ENCODE data around the gene GLG1.

Gene GLG1

GRCh38 chr16:74608381-74608780, 1.5 kb upstream of the GLG1 start:
- DNase-seq, result no peak

- no peak for DNase-seq
These were observed 1.0 kb upstream of the GLG1 start for GRCh38 chr16:74607962-74608356.

- peak in 1 of 2 donors; percentile 28 for DNase-seq
These were observed 522 bp upstream of the GLG1 start for GRCh38 chr16:74607310-74607961.

GRCh38 chr16:74605746-74606520, 981 bp downstream of the GLG1 start:
- no peak for DNase-seq

DNA sequence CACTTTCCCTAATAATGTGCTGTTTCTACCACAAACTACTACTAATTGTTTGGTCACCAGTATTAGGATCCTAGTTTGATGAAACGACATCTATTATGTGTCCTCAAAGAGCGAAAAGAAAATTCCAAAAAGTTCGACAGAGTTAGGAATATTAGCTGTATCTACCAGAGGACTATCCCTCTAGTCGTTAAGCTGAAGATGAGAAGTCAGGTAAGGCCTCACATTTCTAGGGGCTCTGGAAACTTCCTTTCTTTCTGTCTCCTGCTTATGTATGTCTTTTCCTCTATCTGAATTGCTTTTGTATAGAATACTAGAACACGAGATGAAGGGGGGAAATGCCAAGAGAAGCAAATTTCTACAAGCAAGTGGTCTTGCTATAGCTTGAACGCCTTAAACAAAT, 1.6 kb downstream of the GLG1 start:
- no peak for DNase-seq

DNA sequence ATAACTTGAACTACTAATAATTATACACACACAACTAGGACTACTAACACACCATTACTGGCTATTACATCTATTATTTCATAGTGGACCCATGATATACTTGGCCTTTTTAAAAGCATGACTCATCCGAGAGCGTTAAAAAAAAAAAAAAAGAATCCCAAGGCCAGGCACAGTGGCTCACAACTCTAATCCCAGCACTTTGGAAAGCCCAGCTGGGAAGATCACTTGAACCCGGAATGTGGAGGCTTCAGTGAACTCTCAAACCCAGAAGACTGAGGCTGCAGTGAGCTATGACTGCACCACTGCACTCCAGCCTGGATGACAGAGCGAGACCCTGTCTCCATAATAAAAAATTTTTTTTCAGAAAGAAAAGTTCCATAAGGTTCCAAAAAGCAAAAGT, 3.1 kb downstream of the GLG1 start:
- DNase-seq, result no peak

GRCh38 chr16:74601126-74601871, 5.6 kb downstream of the GLG1 start:
- no peak for DNase-seq

- no peak for DNase-seq
These were observed 10.3 kb downstream of the GLG1 start for GRCh38 chr16:74596586-74596985.

DNA sequence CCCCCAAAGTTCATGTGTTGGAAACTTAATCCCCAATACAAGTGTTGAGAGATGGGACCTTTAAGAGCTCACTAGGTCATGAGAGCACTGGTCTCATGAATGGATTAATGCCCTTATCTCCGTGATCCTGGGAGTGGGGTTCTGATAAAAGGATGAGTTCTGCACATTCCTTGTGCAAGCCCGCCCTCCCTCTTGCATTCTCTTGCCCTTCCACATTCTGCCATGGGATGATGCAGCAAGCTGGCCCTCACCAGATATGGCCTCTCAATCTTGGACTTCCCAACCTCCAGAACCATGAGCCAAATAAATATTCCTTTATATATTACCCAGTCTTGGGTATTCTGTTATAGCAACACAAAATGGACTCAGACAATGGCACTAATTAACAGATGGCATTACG, 14.1 kb downstream of the GLG1 start:
- DNase-seq, result no peak

DNA sequence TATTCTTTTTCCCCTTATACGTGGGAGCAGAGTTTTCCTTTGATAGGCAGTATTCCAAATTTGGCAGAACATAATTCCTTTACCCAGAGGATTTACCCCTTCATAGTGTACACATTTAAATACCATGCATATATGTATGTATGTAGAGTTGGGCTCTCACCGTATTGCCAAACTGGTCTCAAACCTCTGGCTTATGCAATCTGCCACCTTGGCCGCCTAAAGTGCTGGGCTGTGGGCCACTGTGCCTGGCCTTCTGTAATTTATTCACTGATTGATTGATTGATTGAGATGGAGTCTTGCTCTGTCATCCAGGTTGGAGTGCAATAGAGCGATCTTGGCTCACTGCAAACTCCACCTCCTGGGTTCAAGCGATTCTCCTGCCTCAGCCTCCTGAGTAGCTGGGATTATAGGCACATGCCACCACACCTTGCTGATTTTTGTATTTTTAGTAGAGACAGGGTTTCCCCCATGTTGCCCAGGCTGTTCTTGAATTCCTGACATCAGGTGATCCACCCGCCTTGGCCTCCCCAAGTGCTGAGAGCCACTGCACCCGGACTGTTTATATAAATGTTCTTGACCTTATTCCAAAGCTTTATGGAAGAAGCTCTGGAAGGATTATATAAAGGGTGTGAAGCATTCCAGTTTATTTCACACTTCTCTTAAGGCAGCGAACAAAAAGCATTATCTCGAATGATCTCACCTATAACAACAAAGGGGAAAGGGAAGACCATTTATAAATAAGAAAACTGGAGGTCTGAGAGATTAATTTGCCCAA, 14.9 kb downstream of the GLG1 start:
- DNase-seq, result no peak

DNA sequence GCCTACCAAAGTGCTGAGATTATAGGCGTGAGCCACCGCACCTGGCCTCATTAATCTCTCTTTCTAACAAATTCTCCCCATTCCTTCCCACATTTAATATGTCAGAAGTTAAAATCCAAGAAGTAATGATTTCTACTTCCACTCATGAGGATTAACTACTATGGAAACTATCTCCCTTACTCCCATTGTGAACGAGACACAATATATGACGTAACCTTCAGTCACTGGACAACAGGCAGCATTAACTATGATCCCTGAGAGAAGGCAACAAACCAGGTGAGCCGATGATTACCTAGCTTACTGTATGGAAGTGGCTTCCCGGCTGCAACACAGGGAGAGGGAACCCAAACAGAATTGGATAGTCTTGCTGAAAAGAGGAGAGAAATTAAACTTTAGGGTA, 20.0 kb downstream of the GLG1 start:
- DNase-seq, result no peak

GRCh38 chr16:74585846-74586443, 21.0 kb downstream of the GLG1 start:
- no peak for DNase-seq

DNA sequence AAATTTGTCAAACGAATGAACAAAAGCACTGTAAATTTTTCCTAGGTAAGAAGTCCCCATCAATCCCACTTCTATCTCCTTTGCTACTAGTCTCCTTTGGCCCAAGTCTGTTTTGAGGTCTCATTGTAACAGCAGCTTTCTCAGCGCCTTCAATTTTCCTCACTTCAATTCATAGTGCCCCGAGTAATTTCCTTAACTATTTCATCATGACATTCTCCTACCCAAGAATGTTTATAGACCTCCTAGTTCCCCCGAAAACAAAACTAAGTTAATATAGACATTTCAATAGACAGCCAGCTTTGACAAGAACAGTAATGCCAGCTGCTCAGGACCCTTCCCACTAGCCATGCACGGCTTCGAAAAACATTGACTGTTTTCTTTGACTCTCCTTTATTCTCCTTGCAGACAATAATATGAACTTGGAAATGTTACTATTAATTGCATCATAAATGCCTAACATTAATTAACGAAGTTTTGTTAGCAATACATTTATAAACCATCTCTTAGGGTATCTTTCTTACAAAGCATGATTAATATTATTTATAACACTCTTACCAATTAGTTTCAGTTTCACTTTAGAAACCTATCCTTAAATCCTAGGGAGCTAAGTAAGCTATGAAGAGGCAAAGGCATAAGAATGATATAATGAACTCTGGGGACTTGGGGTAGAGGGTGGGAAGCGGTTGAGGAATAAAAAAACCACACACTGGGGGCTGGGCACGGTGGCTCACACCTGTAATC, 22.8 kb downstream of the GLG1 start:
- no peak for DNase-seq

GRCh38 chr16:74582970-74583369, 23.9 kb downstream of the GLG1 start:
- DNase-seq, result no peak

- DNase-seq, result no peak
These were observed 26.1 kb downstream of the GLG1 start for GRCh38 chr16:74580833-74581232.

GRCh38 chr16:74578838-74579237, 28.1 kb downstream of the GLG1 start:
- no peak for DNase-seq

- no peak for DNase-seq
These were observed 28.5 kb downstream of the GLG1 start for GRCh38 chr16:74578433-74578832.

GRCh38 chr16:74577882-74578366, 29.0 kb downstream of the GLG1 start:
- DNase-seq, result no peak

DNA sequence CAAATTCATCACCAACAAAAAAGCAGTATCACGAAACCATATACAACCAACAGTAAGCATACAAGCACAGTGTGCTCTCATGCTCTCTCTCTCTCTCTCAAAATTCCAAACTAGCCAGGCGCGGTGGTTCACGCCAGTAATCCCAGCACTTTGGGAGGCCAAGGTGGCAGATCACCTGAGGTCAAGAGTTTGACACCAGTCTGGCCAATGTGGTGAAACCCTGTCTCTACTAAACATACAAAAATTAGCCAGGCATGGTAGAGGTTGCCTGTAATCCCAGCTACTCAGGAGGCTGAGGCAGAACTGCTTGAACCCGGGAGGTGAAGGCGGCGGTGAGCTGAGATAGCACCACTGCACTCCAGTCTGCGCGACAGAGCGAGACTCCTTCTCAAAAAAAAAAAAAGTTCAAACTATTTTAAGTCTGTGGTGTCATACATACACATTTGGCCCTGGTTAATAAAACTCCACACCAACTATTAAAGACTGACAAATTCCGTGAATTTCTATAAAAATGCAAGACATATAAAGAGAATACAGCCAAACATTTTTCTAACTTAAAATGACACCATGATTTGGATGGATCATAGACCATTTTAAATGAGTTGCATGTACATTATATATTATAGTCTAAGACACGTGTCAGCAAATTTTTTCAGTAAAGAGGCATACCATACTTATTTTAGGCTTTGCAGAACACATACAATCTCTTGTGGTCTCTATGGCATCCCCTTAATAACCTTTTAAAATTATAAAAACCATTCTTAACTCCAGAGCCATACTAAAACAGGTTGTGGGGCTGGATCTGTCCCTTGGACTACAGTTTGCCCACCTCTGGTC, 30.9 kb downstream of the GLG1 start:
- DNase-seq, result no peak

- DNase-seq, result no peak
These were observed 31.6 kb downstream of the GLG1 start for GRCh38 chr16:74575175-74575806.

Data from bone marrow (tissue), 2 donors.